Measurements from ENCODE around the gene LIPC. TPM values are rescaled to one million over a fixed set of nuclear protein-coding genes. Genes with fewer than 3 reads are reported as not detected.

Gene LIPC
- total and polyA plus RNA-seq, 10 of the 15 experiments (the other 5 are each of a cell fraction or from before 2014, with no cell fraction given), result 0.06 to 0.31 (median 0.16) TPM; not detected in 1

DNA sequence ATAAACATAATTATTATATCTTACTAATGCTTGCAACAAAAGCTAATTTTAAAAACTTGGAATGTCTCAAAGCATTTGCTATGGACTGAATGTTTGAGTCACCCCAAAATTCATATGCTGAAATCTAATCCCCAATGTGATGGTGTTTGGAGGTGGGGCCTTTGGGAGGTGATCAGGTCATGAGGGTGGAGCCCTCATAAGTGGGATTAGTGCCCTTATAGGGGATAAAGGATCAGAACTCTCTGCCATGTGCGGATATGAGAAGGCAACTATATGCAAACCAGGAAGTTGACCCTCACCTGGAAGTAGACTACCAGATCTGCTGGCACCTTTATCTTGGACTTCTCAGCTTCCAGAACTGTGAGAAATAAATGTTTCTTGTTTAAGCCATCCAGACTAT is 137.7 kb downstream of the LIPC start (continued):
- TF ChIP-seq, protein P1, sequence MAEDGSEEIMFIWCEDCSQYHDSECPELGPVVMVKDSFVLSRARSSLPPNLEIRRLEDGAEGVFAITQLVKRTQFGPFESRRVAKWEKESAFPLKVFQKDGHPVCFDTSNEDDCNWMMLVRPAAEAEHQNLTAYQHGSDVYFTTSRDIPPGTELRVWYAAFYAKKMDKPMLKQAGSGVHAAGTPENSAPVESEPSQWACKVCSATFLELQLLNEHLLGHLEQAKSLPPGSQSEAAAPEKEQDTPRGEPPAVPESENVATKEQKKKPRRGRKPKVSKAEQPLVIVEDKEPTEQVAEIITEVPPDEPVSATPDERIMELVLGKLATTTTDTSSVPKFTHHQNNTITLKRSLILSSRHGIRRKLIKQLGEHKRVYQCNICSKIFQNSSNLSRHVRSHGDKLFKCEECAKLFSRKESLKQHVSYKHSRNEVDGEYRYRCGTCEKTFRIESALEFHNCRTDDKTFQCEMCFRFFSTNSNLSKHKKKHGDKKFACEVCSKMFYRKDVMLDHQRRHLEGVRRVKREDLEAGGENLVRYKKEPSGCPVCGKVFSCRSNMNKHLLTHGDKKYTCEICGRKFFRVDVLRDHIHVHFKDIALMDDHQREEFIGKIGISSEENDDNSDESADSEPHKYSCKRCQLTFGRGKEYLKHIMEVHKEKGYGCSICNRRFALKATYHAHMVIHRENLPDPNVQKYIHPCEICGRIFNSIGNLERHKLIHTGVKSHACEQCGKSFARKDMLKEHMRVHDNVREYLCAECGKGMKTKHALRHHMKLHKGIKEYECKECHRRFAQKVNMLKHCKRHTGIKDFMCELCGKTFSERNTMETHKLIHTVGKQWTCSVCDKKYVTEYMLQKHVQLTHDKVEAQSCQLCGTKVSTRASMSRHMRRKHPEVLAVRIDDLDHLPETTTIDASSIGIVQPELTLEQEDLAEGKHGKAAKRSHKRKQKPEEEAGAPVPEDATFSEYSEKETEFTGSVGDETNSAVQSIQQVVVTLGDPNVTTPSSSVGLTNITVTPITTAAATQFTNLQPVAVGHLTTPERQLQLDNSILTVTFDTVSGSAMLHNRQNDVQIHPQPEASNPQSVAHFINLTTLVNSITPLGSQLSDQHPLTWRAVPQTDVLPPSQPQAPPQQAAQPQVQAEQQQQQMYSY (CRISPR knock-in tag; IDR thresholded peaks at IDR 0.05), result no peak
- TF ChIP-seq FOXM1 (IDR thresholded peaks at IDR 0.05; ENCODE audit: low read depth, low read length), result no peak
- TF ChIP-seq, protein P2, sequence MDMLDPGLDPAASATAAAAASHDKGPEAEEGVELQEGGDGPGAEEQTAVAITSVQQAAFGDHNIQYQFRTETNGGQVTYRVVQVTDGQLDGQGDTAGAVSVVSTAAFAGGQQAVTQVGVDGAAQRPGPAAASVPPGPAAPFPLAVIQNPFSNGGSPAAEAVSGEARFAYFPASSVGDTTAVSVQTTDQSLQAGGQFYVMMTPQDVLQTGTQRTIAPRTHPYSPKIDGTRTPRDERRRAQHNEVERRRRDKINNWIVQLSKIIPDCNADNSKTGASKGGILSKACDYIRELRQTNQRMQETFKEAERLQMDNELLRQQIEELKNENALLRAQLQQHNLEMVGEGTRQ (IDR thresholded peaks at IDR 0.05; ENCODE audit: borderline replicate concordance, low read depth, low read length), result no peak
- TF ChIP-seq NFYA (IDR thresholded peaks at IDR 0.05; ENCODE audit: borderline replicate concordance, low read depth, low read length), result no peak

DNA sequence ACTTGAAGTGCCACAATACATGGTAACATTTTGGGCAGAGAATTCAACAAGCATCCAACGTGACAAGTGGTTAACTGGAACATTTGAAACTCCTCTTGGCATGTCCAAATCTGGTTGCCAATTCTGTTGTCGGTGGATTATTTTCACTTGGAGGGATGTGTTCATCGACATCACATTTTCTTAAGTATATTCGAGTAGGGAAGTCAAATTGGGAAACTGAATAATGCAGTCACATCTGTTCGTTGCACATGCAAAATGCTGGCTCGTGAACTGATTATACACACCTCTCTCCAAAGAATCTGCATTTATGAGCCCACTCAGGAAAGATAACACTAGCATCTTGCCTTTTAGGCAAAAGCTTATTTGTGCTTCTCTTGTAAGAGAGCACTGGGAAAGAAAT is 139.7 kb downstream of the LIPC start:
- H3K79me2 ChIP-seq (ENCODE audit: control insufficient read depth, insufficient read depth, low read length), result no peaks in the 10 kb centered on the region
- intact Hi-C loops (cut with micrococcal nuclease; ENCODE audit: unreplicated experiment) (no loop called here), in situ Hi-C loops (cut with MboI) (no loop called here)
- ChIA-PET CTCF (no interaction called here), SMC1A (ENCODE audit: uncharacterized antibody, unreplicated experiment) (no interaction called here), POLR2A (no interaction called here), RAD21 (ENCODE audit: unreplicated experiment) (no interaction called here)
- FAIRE-seq (no peak), DNase-seq (ENCODE audit: low read depth, low spot score) (no peak), ATAC-seq (no peak)
- peaks cover 3% of the 10 kb centered on the region for H3K4me1 ChIP-seq (ENCODE audit: control insufficient read depth, insufficient read depth, low read length)
- H3K9me3 ChIP-seq (replicated peaks; ENCODE audit: control insufficient read depth, insufficient read depth, low read length), result no peaks in the 10 kb centered on the region; the same call in 2 of the 3 replicates
- no peaks in the 10 kb centered on the region for H3K27me3 ChIP-seq (replicated peaks in 1 of 2; ENCODE audit: control insufficient read depth in 2 of 2, insufficient read depth in 2 of 2, low read length in 1 of 2)
- no peaks in the 10 kb centered on the region for H3K36me3 ChIP-seq (ENCODE audit: control insufficient read depth in 2 of 2, insufficient read depth in 2 of 2, low read length in 1 of 2)
- 47% methylated on average over 6 of the region's 6 CpGs for WGBS (ENCODE audit: insufficient coverage, insufficient replicate concordance, low lambda C conversion rate, missing lambda C conversion rate)
- H3K4me2 ChIP-seq (ENCODE audit: control insufficient read depth, insufficient read depth), result no peak overlapping the region
- no peak overlapping the region for H3K27ac ChIP-seq (ENCODE audit: control insufficient read depth, insufficient read depth)
- H2AFZ ChIP-seq (ENCODE audit: control insufficient read depth, low read depth, low read length), result no peak overlapping the region
- TF ChIP-seq ASH2L (IDR thresholded peaks at IDR 0.05; ENCODE audit: borderline replicate concordance, low read depth) (no peak), ZNF207 (IDR thresholded peaks at IDR 0.05; ENCODE audit: borderline replicate concordance) (no peak)
- H3K4me3 ChIP-seq, result no peak overlapping the region
- H4K20me1 ChIP-seq (ENCODE audit: control insufficient read depth, insufficient read depth), result no peaks in the 10 kb centered on the region
- no peak overlapping the region for H3K9ac ChIP-seq (ENCODE audit: control insufficient read depth, insufficient read depth, low read length)
- no TSS peak for BruUV-seq (replicated peaks)

All from GM12878 (cell line).